B cell (primary cell): ENCODE measurements around the gene RRAGC.

Experiments used
- EZH2 ChIP-seq: IDR thresholded peaks from 2 replicates; pipeline ENCODE4 v1.6.1; 2012; ENCODE audit warnings: borderline replicate concordance, low read depth, mild to moderate bottlenecking, moderate library complexity, low read length; ENCODE audit not compliant: insufficient read depth, poor library complexity, severe bottlenecking
- TF ChIP-seq, protein P1 (sequence below): fragments of 200-600 bp; IDR thresholded peaks from one replicate; pipeline ENCODE4 v1.8.0; 2022; ENCODE audit warnings: antibody characterized with exemption, mild to moderate bottlenecking

DNA sequence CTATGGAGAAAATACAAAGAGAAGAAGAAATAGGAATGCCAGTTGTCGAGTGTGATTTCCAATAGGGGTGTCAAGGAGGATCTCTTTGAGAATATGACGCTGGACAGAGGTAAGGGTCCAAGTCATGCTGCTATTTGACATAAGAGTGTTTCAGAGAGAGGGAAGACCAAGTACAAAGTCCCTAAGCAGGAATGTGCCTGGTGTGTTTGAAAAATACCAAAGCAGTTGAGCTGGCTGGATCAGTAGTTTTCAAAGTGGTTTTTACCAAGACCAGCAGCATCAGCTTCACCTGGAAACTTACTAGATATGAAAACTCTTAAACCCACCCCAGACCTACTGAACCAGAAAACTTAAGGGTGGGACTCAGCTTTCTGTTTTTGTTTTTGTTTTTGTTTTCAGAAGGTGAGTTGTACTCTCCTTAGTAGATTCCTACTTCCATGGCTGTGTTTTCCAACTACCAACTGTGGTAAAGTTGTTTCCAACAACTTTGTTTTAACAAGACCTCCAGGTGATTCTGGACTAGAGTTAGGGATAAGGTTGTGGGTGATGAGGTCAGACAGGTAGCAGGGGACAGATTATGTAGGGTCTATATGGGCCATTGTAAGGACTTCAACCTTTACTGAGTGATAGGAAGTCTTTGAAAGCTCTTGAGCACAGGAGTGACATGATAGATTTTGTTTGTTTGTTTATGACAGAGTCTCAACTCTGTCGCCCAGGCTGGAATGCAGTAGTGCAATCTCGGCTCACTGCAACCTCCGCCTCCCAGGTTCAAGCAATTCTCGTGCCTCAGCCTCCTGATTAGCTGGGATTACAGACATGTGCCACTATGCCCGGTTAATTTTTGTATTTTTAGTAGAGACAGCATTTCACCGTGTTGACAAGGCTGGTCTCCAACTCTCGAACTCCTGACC, 29.1 kb upstream of the RRAGC start:
- TF ChIP-seq, protein P1, sequence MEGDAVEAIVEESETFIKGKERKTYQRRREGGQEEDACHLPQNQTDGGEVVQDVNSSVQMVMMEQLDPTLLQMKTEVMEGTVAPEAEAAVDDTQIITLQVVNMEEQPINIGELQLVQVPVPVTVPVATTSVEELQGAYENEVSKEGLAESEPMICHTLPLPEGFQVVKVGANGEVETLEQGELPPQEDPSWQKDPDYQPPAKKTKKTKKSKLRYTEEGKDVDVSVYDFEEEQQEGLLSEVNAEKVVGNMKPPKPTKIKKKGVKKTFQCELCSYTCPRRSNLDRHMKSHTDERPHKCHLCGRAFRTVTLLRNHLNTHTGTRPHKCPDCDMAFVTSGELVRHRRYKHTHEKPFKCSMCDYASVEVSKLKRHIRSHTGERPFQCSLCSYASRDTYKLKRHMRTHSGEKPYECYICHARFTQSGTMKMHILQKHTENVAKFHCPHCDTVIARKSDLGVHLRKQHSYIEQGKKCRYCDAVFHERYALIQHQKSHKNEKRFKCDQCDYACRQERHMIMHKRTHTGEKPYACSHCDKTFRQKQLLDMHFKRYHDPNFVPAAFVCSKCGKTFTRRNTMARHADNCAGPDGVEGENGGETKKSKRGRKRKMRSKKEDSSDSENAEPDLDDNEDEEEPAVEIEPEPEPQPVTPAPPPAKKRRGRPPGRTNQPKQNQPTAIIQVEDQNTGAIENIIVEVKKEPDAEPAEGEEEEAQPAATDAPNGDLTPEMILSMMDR = no peak
- no peak for TF ChIP-seq EZH2
